IMR-90 (cell line): ENCODE results near the gene LFNG. TPM values are rescaled to one million over a fixed set of nuclear protein-coding genes. Genes with fewer than 3 reads are reported as not detected.

Experiments
- ATAC-seq: fragments of 200-7000 bp; cut with Tn5 transposase; 2 replicates; pipeline ENCODE4 v1.9.1; 2020; ENCODE audit warnings: low read depth, mild to moderate bottlenecking, moderate library complexity
- BruUV-seq: library from RNA; stranded (reverse); fragments of 400-500 nt; replicated peaks from 2 replicates; lab custom pipeline; 2021; lab: Mats Ljungman, UMichigan
- CTCF ChIA-PET: fragments of 300-600 bp; formaldehyde crosslinking; extraction: SDS; loops from one replicate; lab custom pipeline; 2021; ENCODE audit warnings: antibody characterized with exemption; lab: Yijun Ruan, JAX
- POLR2A ChIA-PET: fragments of 300-600 bp; sonication (Branson Sonifier 250); formaldehyde crosslinking; loops from one replicate; lab custom pipeline; 2022; ENCODE audit warnings: antibody characterized with exemption; ENCODE audit not compliant: unreplicated experiment; lab: Charles Lee
- DNase-seq: peaks from one replicate; pipeline ENCODE4 v3.0.0; 2013
- H2AFZ ChIP-seq: replicated peaks from 2 replicates; pipeline ENCODE3; 2013; ENCODE audit warnings: low read length, mild to moderate bottlenecking; ENCODE audit not compliant: poor library complexity
- H2AK5ac ChIP-seq: 2 replicates; pipeline ENCODE4 v1.6.1; 2013; ENCODE audit warnings: low read depth, low read length, inconsistent platforms
- H2AK9ac ChIP-seq: replicated peaks from 2 replicates; pipeline ENCODE3; 2013; ENCODE audit warnings: mild to moderate bottlenecking, low read depth, low read length, moderate library complexity; ENCODE audit not compliant: poor library complexity
- H2BK120ac ChIP-seq: 2 replicates; pipeline ENCODE4 v1.6.1; 2013; ENCODE audit warnings: low read depth, low read length, inconsistent platforms
- H2BK15ac ChIP-seq: 3 replicates; pipeline ENCODE4 v1.6.1; 2013; ENCODE audit warnings: low read depth, low read length, inconsistent platforms
- H2BK20ac ChIP-seq: 2 replicates; pipeline ENCODE4 v1.6.1; 2013; ENCODE audit warnings: low read depth, mild to moderate bottlenecking, inconsistent platforms, low read length, moderate library complexity
- H2BK5ac ChIP-seq: 2 replicates; pipeline ENCODE4 v1.6.1; 2013; ENCODE audit warnings: mild to moderate bottlenecking, low read depth, low read length, inconsistent platforms; ENCODE audit not compliant: poor library complexity, severe bottlenecking
- H3K14ac ChIP-seq: replicated peaks from 2 replicates; pipeline ENCODE4 v1.6.1; 2013; ENCODE audit warnings: low read depth, low read length, inconsistent platforms
- H3K18ac ChIP-seq: 2 replicates; pipeline ENCODE4 v1.6.1; 2013; ENCODE audit warnings: low read depth, low read length, control low read depth
- H3K23ac ChIP-seq: 2 replicates; pipeline ENCODE4 v1.6.1; 2013; ENCODE audit warnings: low read depth, low read length, inconsistent platforms
- H3K27ac ChIP-seq: 2 replicates; pipeline ENCODE4 v1.5.1; 2013; ENCODE audit warnings: mild to moderate bottlenecking, control low read depth, low read length; ENCODE audit not compliant: insufficient read depth
- H3K27me3 ChIP-seq: 2 replicates; pipeline ENCODE4 v1.6.1; 2013; ENCODE audit warnings: low read length; ENCODE audit not compliant: control insufficient read depth, insufficient read depth
- H3K36me3 ChIP-seq: 2 replicates; pipeline ENCODE4 v1.6.1; 2013; ENCODE audit warnings: low read length, mixed read lengths; ENCODE audit not compliant: control insufficient read depth, insufficient read depth
- H3K4ac ChIP-seq: 2 replicates; pipeline ENCODE4 v1.6.1; 2013; ENCODE audit warnings: low read depth, low read length, inconsistent platforms
- H3K4me1 ChIP-seq: 2 replicates; pipeline ENCODE4 v1.6.1; 2013; ENCODE audit warnings: low read length, mixed read lengths; ENCODE audit not compliant: control insufficient read depth, insufficient read depth
- H3K4me2 ChIP-seq: 2 replicates; pipeline ENCODE4 v1.6.1; 2013; ENCODE audit warnings: low read depth, mild to moderate bottlenecking, control low read depth, low read length, moderate library complexity
- H3K4me3 ChIP-seq: 2 replicates; pipeline ENCODE4 v1.5.1; 2013; ENCODE audit warnings: low read depth, mild to moderate bottlenecking, control low read depth, low read length, moderate library complexity; ENCODE audit not compliant: insufficient read depth
- H3K56ac ChIP-seq: 2 replicates; pipeline ENCODE4 v1.6.1; 2013; ENCODE audit warnings: low read length, inconsistent platforms; ENCODE audit not compliant: insufficient read depth; ENCODE audit errors: extremely low read depth
- H3K79me1 ChIP-seq, 2 experiments: 2 replicates each; pipeline ENCODE4 v1.6.1; 2013; ENCODE audit warnings: low read length in 2 of 2, inconsistent platforms in 1 of 2, low read depth in 1 of 2
- H3K9ac ChIP-seq: 2 replicates; pipeline ENCODE4 v1.6.1; 2013; ENCODE audit warnings: low read depth, low read length, control low read depth
- H3K9me1 ChIP-seq: 2 replicates; pipeline ENCODE4 v1.6.1; 2013; ENCODE audit warnings: low read length, inconsistent platforms; ENCODE audit not compliant: insufficient read depth
- H3K9me3 ChIP-seq: 2 replicates; pipeline ENCODE4 v1.6.1; 2013; ENCODE audit warnings: low read length; ENCODE audit not compliant: control insufficient read depth, insufficient read depth
- H4K20me1 ChIP-seq: 2 replicates; pipeline ENCODE4 v1.6.1; 2013; ENCODE audit warnings: low read length, inconsistent platforms; ENCODE audit not compliant: insufficient read depth
- H4K5ac ChIP-seq: 2 replicates; pipeline ENCODE4 v1.6.1; 2013; ENCODE audit warnings: mild to moderate bottlenecking, low read depth, low read length, control low read depth
- H4K8ac ChIP-seq, 2 experiments: 2 replicates each; pipeline ENCODE4 v1.6.1; 2013; ENCODE audit warnings: low read depth in 2 of 2, low read length in 2 of 2, control low read depth in 1 of 2, inconsistent platforms in 1 of 2
- H4K91ac ChIP-seq: 2 replicates; pipeline ENCODE4 v1.6.1; 2013; ENCODE audit warnings: low read depth, low read length, inconsistent platforms; ENCODE audit not compliant: insufficient read depth
- BHLHE40 ChIP-seq: fragments of 150-350 bp; IDR thresholded peaks from 2 replicates; pipeline ENCODE4 v1.6.1; 2016; ENCODE audit warnings: mild to moderate bottlenecking, low read depth, low read length
- CEBPB ChIP-seq: IDR thresholded peaks from 2 replicates; pipeline ENCODE4 v1.6.1; 2012; ENCODE audit warnings: low read depth, low read length, improper control_type of control experiment
- CTCF ChIP-seq: conservative IDR thresholded peaks from 2 replicates; pipeline ENCODE4 v1.5.1; 2012; ENCODE audit warnings: mild to moderate bottlenecking, low read depth, low read length, improper control_type of control experiment
- FOS ChIP-seq: fragments of 150-350 bp; IDR thresholded peaks from 2 replicates; pipeline ENCODE4 v1.6.1; 2016; ENCODE audit warnings: low read depth, low read length
- MAFK ChIP-seq: IDR thresholded peaks from 2 replicates; pipeline ENCODE4 v1.6.1; 2012; ENCODE audit warnings: low read depth, low read length, improper control_type of control experiment
- MXI1 ChIP-seq: IDR thresholded peaks from 2 replicates; pipeline ENCODE4 v1.6.1; 2012; ENCODE audit warnings: low read depth, mild to moderate bottlenecking, low read length, moderate library complexity, borderline replicate concordance
- POLR2A ChIP-seq: IDR thresholded peaks from 2 replicates; pipeline ENCODE4 v1.6.1; 2012; ENCODE audit warnings: mild to moderate bottlenecking, low read depth, low read length
- RCOR1 ChIP-seq: IDR thresholded peaks from 2 replicates; pipeline ENCODE4 v1.6.1; 2012; ENCODE audit warnings: mild to moderate bottlenecking, low read length, improper control_type of control experiment; ENCODE audit not compliant: insufficient replicate concordance
- RFX5 ChIP-seq: IDR thresholded peaks from 2 replicates; pipeline ENCODE4 v1.8.0; 2012; ENCODE audit warnings: low read depth, mild to moderate bottlenecking, low read length, moderate library complexity
- SMC3 ChIP-seq: fragments of 150-350 bp; IDR thresholded peaks from 2 replicates; pipeline ENCODE4 v1.6.1; 2016; ENCODE audit warnings: low read depth, mild to moderate bottlenecking, antibody characterized with exemption, low read length, moderate library complexity
- WGBS, 2 experiments: methylation state at CpG; one replicate each; pipeline versions ENCODE4 v1.1.5 to v1.1.7; 2013; ENCODE audit warnings: missing lambda C conversion rate in 2 of 2; ENCODE audit not compliant: insufficient read length in 1 of 2; ENCODE audit errors: extremely low coverage in 2 of 2; 5-methylcytosine and 5-hydroxymethylcytosine counted together
- dilution Hi-C: fragments of 300-500 bp; cut with HindIII; formaldehyde crosslinking; loops from one replicate; pipeline ENCODE4 v1.14.3; 2018; ENCODE audit warnings: low sequenced_read_pairs; ENCODE audit not compliant: unreplicated experiment
- in situ Hi-C: fragments of 300-500 bp; cut with MboI; formaldehyde crosslinking; loops from 3 replicates; pipeline ENCODE4 v1.14.3; 2019; ENCODE audit warnings: low sequenced_read_pairs, inconsistent platforms, mixed read lengths
- intact Hi-C: fragments of 100-400 bp; cut with micrococcal nuclease; formaldehyde crosslinking; loops from 2 replicates; pipeline ENCODE4 v1.10.0; 2022
- polyA plus RNA-seq, 3 experiments: library from polyadenylated mRNA; depleted of rRNA; stranded (reverse); fragments of >200 nt; gene quantifications; 2 replicates each; pipeline ENCODE4 v1.2.3, GENCODE V29; 2012; ENCODE audit warnings: low replicate concordance in 1 of 3
- total RNA-seq: library from RNA; depleted of rRNA; stranded (reverse); fragments of >200 nt; gene quantifications from 2 replicates; pipeline ENCODE4 v1.2.3, GENCODE V29; 2012
- TF ChIP-seq, protein P1 (sequence below): fragments of 150-350 bp; IDR thresholded peaks from 2 replicates; pipeline ENCODE4 v1.6.1; 2016; ENCODE audit warnings: low read depth, mild to moderate bottlenecking, low read length, moderate library complexity, borderline replicate concordance

The LFNG gene
- total and polyA plus RNA-seq, 2 of the 4 experiments (the other 2 are of a cell fraction), result 1.8 to 5.1 TPM

GRCh38 chr7:2542011-2542915, 22.7 kb downstream of the LFNG start (continued):
- no peak for TF ChIP-seq RFX5

DNA sequence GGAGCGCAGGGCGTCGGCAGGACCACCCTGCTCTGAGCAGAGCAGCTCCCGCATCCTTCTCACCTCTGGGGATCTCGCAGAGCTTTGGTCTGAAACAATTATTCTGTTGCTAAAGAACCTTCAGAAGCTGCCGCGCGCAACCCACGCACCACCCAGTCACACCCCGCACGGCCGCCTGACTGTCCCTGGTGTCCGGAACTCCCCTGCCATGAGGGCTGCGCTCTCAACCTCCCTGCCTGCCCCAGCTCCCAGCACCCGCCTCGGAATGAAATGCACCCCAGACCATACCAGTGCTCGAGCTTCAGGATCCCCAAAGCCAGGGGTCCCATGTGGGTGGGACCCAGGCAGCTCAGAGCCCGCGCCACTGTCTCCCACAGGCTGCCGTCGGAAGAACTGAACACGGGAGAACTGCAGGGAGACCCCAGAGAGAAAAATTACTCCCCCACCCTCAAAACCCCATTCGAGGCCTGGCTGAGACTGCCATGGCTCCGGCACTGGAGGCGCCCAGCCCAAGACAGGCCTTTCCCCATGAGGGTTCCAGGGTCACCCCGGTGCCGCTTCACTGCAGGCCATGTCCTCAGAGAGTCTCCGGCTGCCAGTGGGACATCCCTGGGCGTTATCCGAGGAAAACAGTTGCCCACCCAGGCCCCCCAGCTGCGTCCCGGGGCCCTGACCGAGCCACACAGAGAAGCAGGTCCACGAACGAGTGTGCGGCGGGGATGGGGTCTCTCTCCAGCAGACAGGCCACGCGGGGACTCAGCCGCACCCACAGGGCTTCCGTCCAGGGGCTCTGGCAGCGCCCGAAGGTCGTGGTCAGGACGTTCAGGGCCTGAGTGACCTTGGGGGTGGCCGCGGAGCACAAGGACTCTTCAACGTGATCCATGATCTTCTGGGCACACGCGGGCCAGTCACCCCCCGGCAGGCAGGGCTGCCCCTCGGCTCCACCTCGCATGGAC, 23.6 kb downstream of the LFNG start:
- dilution Hi-C loops, result no loop called here
- Histone ChIP-seq H3K9ac (no peak overlapping the region), H3K4me2 (no peak overlapping the region), H2AK9ac (no peak overlapping the region), H3K27me3 (no peaks in the 10 kb centered on the region), H3K18ac (no peak overlapping the region), H2BK5ac (no peak overlapping the region), H3K27ac (no peak overlapping the region), H3K23ac (no peak overlapping the region), H2BK15ac (no peak overlapping the region), H4K91ac (no peak overlapping the region), H4K8ac (no peak overlapping the region), H3K9me3 (no peaks in the 10 kb centered on the region), H3K79me1 (no peaks in the 10 kb centered on the region; a peak in 1 of 4 replicates), H3K36me3 (peaks cover 62% of the 10 kb centered on the region), H3K56ac (no peak overlapping the region), H3K9me1 (no peaks in the 10 kb centered on the region; the same call in 1 of the 2 replicates), H2BK120ac (no peak overlapping the region), H4K5ac (no peak overlapping the region), H4K20me1 (no peaks in the 10 kb centered on the region; the same call in 1 of the 2 replicates), H2AFZ (no peak overlapping the region), H3K4me1 (no peaks in the 10 kb centered on the region), H3K14ac (no peak overlapping the region), H3K4me3 (no peak overlapping the region), H2AK5ac (no peak overlapping the region), H2BK20ac (no peak overlapping the region), H3K4ac (no peak overlapping the region)
- CTCF ChIA-PET, result no interaction called here
- intact Hi-C loops, result no loop called here
- no peak for ATAC-seq
- 95% methylated on average over 28 of the region's 53 CpGs; no CpG with 5 or more reads in 1 of the 2 experiments for WGBS, 2 experiments
- POLR2A ChIA-PET, result no interaction called here
- DNase-seq, result no peak
- no TSS peak for BruUV-seq
- in situ Hi-C loops, result no loop called here
- TF ChIP-seq RFX5 (no peak), CEBPB (no peak), SMC3 (no peak), BHLHE40 (no peak), MAFK (no peak), CTCF (no peak), FOS (no peak), RCOR1 (no peak), MXI1 (no peak), POLR2A (no peak)
- TF ChIP-seq, protein P1, sequence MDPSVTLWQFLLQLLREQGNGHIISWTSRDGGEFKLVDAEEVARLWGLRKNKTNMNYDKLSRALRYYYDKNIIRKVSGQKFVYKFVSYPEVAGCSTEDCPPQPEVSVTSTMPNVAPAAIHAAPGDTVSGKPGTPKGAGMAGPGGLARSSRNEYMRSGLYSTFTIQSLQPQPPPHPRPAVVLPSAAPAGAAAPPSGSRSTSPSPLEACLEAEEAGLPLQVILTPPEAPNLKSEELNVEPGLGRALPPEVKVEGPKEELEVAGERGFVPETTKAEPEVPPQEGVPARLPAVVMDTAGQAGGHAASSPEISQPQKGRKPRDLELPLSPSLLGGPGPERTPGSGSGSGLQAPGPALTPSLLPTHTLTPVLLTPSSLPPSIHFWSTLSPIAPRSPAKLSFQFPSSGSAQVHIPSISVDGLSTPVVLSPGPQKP, result no peak
